HepG2 (cell line): ENCODE results near the gene PACS1. TPM values are rescaled to one million over a fixed set of nuclear protein-coding genes. Genes with fewer than 3 reads are reported as not detected.

Source experiments
- AKAP8 ChIP-seq: sonication (generic); formaldehyde crosslinking; IDR thresholded peaks from 2 replicates; pipeline ENCODE4 v1.5.1; 2020; ENCODE audit warnings: mild to moderate bottlenecking, missing genetic modification reagents
- ATF7-NPFF ChIP-seq: sonication (generic); formaldehyde crosslinking; IDR thresholded peaks from 2 replicates; pipeline ENCODE4 v1.8.1; 2023; ENCODE audit warnings: mild to moderate bottlenecking, low read depth, missing genetic modification reagents, moderate library complexity
- CTCF ChIP-seq: sonication (generic); formaldehyde crosslinking; IDR thresholded peaks from 2 replicates; pipeline ENCODE4 v1.5.0; 2020; ENCODE audit warnings: mild to moderate bottlenecking, missing genetic modification reagents, moderate library complexity
- DNMT1 ChIP-seq: sonication (generic); formaldehyde crosslinking; IDR thresholded peaks from 2 replicates; pipeline ENCODE4 v1.5.1; 2020; ENCODE audit warnings: mild to moderate bottlenecking, missing genetic modification reagents
- FOXK2 ChIP-seq: fragments of 450-650 bp; IDR thresholded peaks from 2 replicates; pipeline ENCODE4 v1.6.1; 2016
- HNRNPL ChIP-seq: fragments of 200-400 bp; formaldehyde crosslinking; IDR thresholded peaks from 2 replicates; pipeline ENCODE4 v1.6.1; 2017; ENCODE audit warnings: mild to moderate bottlenecking, low read depth, low read length
- HNRNPLL ChIP-seq: fragments of 200-400 bp; formaldehyde crosslinking; IDR thresholded peaks from 2 replicates; pipeline ENCODE4 v1.6.1; 2017; ENCODE audit warnings: mild to moderate bottlenecking, low read depth, low read length; ENCODE audit not compliant: poor library complexity, severe bottlenecking
- HOXA9 ChIP-seq: sonication (generic); formaldehyde crosslinking; IDR thresholded peaks from 2 replicates; pipeline ENCODE4 v1.8.1; 2022; ENCODE audit warnings: missing genetic modification reagents, mild to moderate bottlenecking, moderate library complexity, borderline replicate concordance
- KDM5B ChIP-seq: sonication (generic); formaldehyde crosslinking; IDR thresholded peaks from 2 replicates; pipeline ENCODE4 v1.4.0; 2020; ENCODE audit warnings: missing genetic modification reagents, mild to moderate bottlenecking, borderline replicate concordance
- KLF16 ChIP-seq, 2 experiments: sonication (generic) in 1 of 2; formaldehyde crosslinking in 1 of 2; IDR thresholded peaks; 2 replicates each; pipeline versions ENCODE4 v1.6.1 to v1.8.0; 2016 to 2023; ENCODE audit warnings: missing genetic modification reagents in 2 of 2, missing compliant biosample characterization in 1 of 2
- MYC ChIP-seq: sonication (generic); formaldehyde crosslinking; IDR thresholded peaks from 2 replicates; pipeline ENCODE4 v1.9.0; 2021; ENCODE audit warnings: missing genetic modification reagents, borderline replicate concordance
- NPAS2 ChIP-seq: sonication (generic); formaldehyde crosslinking; IDR thresholded peaks from 2 replicates; pipeline ENCODE4 v1.8.0; 2022; ENCODE audit warnings: mild to moderate bottlenecking, missing genetic modification reagents, borderline replicate concordance
- PAF1 ChIP-seq: IDR thresholded peaks from 2 replicates; pipeline ENCODE4 v1.6.1; 2016; ENCODE audit warnings: missing genetic modification reagents, missing compliant biosample characterization
- SP1 ChIP-seq, 2 experiments: fragments of 450-650 bp in 1 of 2; sonication (generic) in 1 of 2; formaldehyde crosslinking in 1 of 2; IDR thresholded peaks; 2 replicates each; pipeline versions ENCODE4 v1.4.0 to v1.6.1; 2016 to 2020; ENCODE audit warnings: missing genetic modification reagents in 1 of 2
- TARDBP ChIP-seq: sonication (generic); formaldehyde crosslinking; IDR thresholded peaks from 2 replicates; pipeline ENCODE4 v1.8.0; 2022; ENCODE audit warnings: mild to moderate bottlenecking, missing genetic modification reagents
- U2AF1 ChIP-seq: fragments of 200-400 bp; formaldehyde crosslinking; optimal IDR thresholded peaks from 2 replicates; pipeline ENCODE3; 2017; ENCODE audit warnings: mild to moderate bottlenecking, low read depth, low read length
- ZFP36 ChIP-seq: fragments of 150-350 bp; IDR thresholded peaks from 2 replicates; pipeline ENCODE4 v1.6.1; 2018; ENCODE audit warnings: borderline replicate concordance, low read length, low read depth; ENCODE audit not compliant: partially characterized antibody
- ZNF281 ChIP-seq: sonication (generic); formaldehyde crosslinking; IDR thresholded peaks from 2 replicates; pipeline ENCODE4 v1.4.0; 2020; ENCODE audit warnings: missing genetic modification reagents, borderline replicate concordance
- ZNF703 ChIP-seq: sonication (generic); formaldehyde crosslinking; IDR thresholded peaks from 2 replicates; pipeline ENCODE4 v1.5.1; 2020; ENCODE audit warnings: missing genetic modification reagents, mild to moderate bottlenecking, moderate library complexity, borderline replicate concordance
- ZNF777 ChIP-seq: sonication (generic); formaldehyde crosslinking; IDR thresholded peaks from 2 replicates; pipeline ENCODE4 v1.4.0; 2020; ENCODE audit warnings: missing genetic modification reagents
- ZNF839 ChIP-seq: sonication (generic); formaldehyde crosslinking; IDR thresholded peaks from 2 replicates; pipeline ENCODE4 v1.4.0; 2020; ENCODE audit warnings: missing genetic modification reagents, mild to moderate bottlenecking, borderline replicate concordance
- ZSCAN31 ChIP-seq: sonication (generic); formaldehyde crosslinking; IDR thresholded peaks from 2 replicates; pipeline ENCODE4 v1.5.0; 2020; ENCODE audit warnings: low read depth, mild to moderate bottlenecking, missing genetic modification reagents
- polyA plus RNA-seq, 8 experiments: library from polyadenylated mRNA; depleted of rRNA in 3 of 8; stranded (reverse) in 7 of 8; unstranded in 1 of 8; fragments of >200 nt; fragmentation: Illumina TruSeq in 4 of 8; extraction: Trizol in 4 of 8; gene quantifications; 2 replicates each; pipeline versions ENCODE4 v1.2.1 to v1.2.3, GENCODE V29; 2011 to 2016; ENCODE audit warnings: low read depth in 4 of 8, missing spikeins in 1 of 8, mixed read lengths in 1 of 8; ENCODE audit not compliant: insufficient read depth in 1 of 8
- total RNA-seq, 5 experiments: library from RNA; depleted of rRNA; stranded (reverse); fragments of >200 nt; fragmentation: Illumina TruSeq; extraction: Trizol; gene quantifications; 2 replicates each; pipeline ENCODE4 v1.2.3, GENCODE V29; 2016; ENCODE audit warnings: low read depth in 1 of 5
- TF ChIP-seq, protein P1 (sequence below): sonication (generic); formaldehyde crosslinking; IDR thresholded peaks from 2 replicates; pipeline ENCODE4 v1.8.1; 2023; ENCODE audit warnings: mild to moderate bottlenecking, missing genetic modification reagents

PACS1 gene
- total and polyA plus RNA-seq, 2 of the 13 experiments (the other 11 are each of a cell fraction or from before 2014, with no cell fraction given): 7.6 to 8.6 TPM

- TF ChIP-seq CTCF (CRISPR knock-in tag) (peak; percentile 31; the same call in 1 of the 2 replicates), HNRNPL (no peak), ATF7-NPFF (CRISPR knock-in tag) (no peak), DNMT1 (no peak), NPAS2 (CRISPR knock-in tag) (no peak), ZFP36 (no peak), ZNF839 (CRISPR knock-in tag) (no peak), ZNF281 (CRISPR knock-in tag) (peak; percentile 75; the same call in 1 of the 2 replicates), SP1 (IDR thresholded peaks at IDR 0.05) (no peak), SP1 (CRISPR knock-in tag; IDR thresholded peaks at IDR 0.05) (peak; percentile 83), TARDBP (CRISPR knock-in tag) (0 out of 2 replicates have a peak, but pooled peaks have one; percentile 28), ZNF777 (CRISPR knock-in tag) (no peak; the same call in none of the 2 replicates), PAF1 (CRISPR knock-in tag) (no peak), ZNF703 (CRISPR knock-in tag) (no peak), HOXA9 (CRISPR knock-in tag) (no peak), KLF16 (CRISPR knock-in tag; IDR thresholded peaks at IDR 0.05) (no peak), KDM5B (CRISPR knock-in tag) (peak; percentile 5; the same call in 1 of the 2 replicates), U2AF1 (peak; percentile 23), HNRNPLL (no peak), AKAP8 (CRISPR knock-in tag) (0 out of 2 replicates have a peak, but pooled peaks have one; percentile 16), FOXK2 (no peak), MYC (CRISPR knock-in tag) (peak; percentile 17; the same call in 1 of the 2 replicates), ZSCAN31 (CRISPR knock-in tag) (0 out of 2 replicates have a peak, but pooled peaks have one; percentile 48)
- TF ChIP-seq, protein P1, sequence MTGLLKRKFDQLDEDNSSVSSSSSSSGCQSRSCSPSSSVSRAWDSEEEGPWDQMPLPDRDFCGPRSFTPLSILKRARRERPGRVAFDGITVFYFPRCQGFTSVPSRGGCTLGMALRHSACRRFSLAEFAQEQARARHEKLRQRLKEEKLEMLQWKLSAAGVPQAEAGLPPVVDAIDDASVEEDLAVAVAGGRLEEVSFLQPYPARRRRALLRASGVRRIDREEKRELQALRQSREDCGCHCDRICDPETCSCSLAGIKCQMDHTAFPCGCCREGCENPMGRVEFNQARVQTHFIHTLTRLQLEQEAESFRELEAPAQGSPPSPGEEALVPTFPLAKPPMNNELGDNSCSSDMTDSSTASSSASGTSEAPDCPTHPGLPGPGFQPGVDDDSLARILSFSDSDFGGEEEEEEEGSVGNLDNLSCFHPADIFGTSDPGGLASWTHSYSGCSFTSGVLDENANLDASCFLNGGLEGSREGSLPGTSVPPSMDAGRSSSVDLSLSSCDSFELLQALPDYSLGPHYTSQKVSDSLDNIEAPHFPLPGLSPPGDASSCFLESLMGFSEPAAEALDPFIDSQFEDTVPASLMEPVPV (CRISPR knock-in tag): peak; percentile 41; the same call in 1 of the 2 replicates
Measured at GRCh38 chr11:66267379-66268243, 197.5 kb downstream of the PACS1 start (continued).
